Esophagus (tissue), 2 donors: Measurements from ENCODE around the gene PLOD1. TPM values are rescaled to one million over a fixed set of nuclear protein-coding genes. Genes with fewer than 3 reads are reported as not detected.
"Not testable (repeated sequence)": the region's sequence is repeated elsewhere in the genome, so short reads cannot be mapped to it uniquely, and the experiment has no call there.

Experiments
- H3K27ac ChIP-seq, 2 donors: one replicate each; pipeline ENCODE4 v1.5.1; 2013; ENCODE audit warnings: low read depth in 2 of 2, mild to moderate bottlenecking in 2 of 2, inconsistent platforms in 1 of 2, low read length in 1 of 2, moderate library complexity in 1 of 2
- H3K27me3 ChIP-seq, 2 donors: one replicate each; pipeline ENCODE4 v1.6.1; 2013; ENCODE audit warnings: low read length in 2 of 2, control low read depth in 1 of 2, mild to moderate bottlenecking in 1 of 2; ENCODE audit not compliant: insufficient read depth in 2 of 2, control insufficient read depth in 1 of 2
- H3K36me3 ChIP-seq, 2 donors: one replicate each; pipeline ENCODE4 v1.6.1; 2013; ENCODE audit warnings: low read length in 1 of 2; ENCODE audit not compliant: control insufficient read depth in 2 of 2, insufficient read depth in 2 of 2
- H3K4me1 ChIP-seq, 2 donors: one replicate each; pipeline ENCODE4 v1.6.1; 2013; ENCODE audit warnings: low read length in 1 of 2; ENCODE audit not compliant: control insufficient read depth in 2 of 2, insufficient read depth in 2 of 2
- H3K4me3 ChIP-seq, 2 donors: one replicate each; pipeline ENCODE4 v1.5.1; 2013; ENCODE audit warnings: low read length in 2 of 2, mild to moderate bottlenecking in 2 of 2, low read depth in 1 of 2, moderate library complexity in 1 of 2
- H3K9me3 ChIP-seq, 2 donors: one replicate each; pipeline ENCODE4 v1.6.1; 2013; ENCODE audit warnings: mild to moderate bottlenecking in 2 of 2, low read depth in 1 of 2, low read length in 1 of 2, moderate library complexity in 1 of 2; ENCODE audit not compliant: control insufficient read depth in 2 of 2, insufficient read depth in 1 of 2
- WGBS, 2 donors: extraction: QIAGEN DNeasy Blood & Tissue Kit; methylation state at CpG; one replicate each; pipeline ENCODE4 v1.1.7; 2013; 5-methylcytosine and 5-hydroxymethylcytosine counted together
- polyA plus RNA-seq, 2 donors: library from polyadenylated mRNA; stranded (reverse); fragments of 200-250 nt; gene quantifications; one replicate each; pipeline ENCODE4 v1.2.3, GENCODE V29; 2013
- donor health status: healthy with polysubstance abuse.
- donor health status: Bipolar disorder and iron deficiency.

The PLOD1 gene
- polyA plus RNA-seq, 2 donors, result 17.1 to 18.2 TPM

DNA sequence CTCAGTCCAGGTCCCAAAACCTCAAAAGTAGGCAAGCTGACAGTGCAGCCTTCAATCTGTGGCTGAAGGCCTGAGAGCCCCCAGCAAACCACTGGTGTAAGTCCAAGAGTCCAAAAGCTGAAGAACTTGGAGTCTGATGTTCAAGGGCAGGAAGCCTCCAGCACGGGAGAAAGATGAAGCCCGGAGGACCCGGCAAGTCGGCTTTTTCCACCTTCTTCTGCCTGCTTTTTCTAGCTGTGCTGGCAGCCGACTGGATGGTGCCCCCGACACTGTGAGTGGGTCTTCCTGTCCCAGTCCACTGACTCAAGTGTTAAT, 23.6 kb upstream of the PLOD1 start:
- H3K27ac ChIP-seq, H3K4me3 ChIP-seq, H3K9me3 ChIP-seq, H3K27me3 ChIP-seq, H3K36me3 ChIP-seq, H3K4me1 ChIP-seq: not testable (repeated sequence)
- 73 to 78% methylated on average over 6 of the region's 6 CpGs for WGBS, 2 donors

- 88 to 90% methylated on average over 7 of the region's 7 CpGs for WGBS, 2 donors
- H3K27me3 ChIP-seq, result no peaks in the 10 kb centered on the region
- no peak overlapping the region for H3K4me3 ChIP-seq
- no peak overlapping the region for H3K27ac ChIP-seq
- no peaks in the 10 kb centered on the region for H3K36me3 ChIP-seq
- no peaks in the 10 kb centered on the region for H3K9me3 ChIP-seq
- no peaks in the 10 kb centered on the region for H3K4me1 ChIP-seq
These were observed 22.5 kb upstream of the PLOD1 start for GRCh38 chr1:11912000-11912399.

DNA sequence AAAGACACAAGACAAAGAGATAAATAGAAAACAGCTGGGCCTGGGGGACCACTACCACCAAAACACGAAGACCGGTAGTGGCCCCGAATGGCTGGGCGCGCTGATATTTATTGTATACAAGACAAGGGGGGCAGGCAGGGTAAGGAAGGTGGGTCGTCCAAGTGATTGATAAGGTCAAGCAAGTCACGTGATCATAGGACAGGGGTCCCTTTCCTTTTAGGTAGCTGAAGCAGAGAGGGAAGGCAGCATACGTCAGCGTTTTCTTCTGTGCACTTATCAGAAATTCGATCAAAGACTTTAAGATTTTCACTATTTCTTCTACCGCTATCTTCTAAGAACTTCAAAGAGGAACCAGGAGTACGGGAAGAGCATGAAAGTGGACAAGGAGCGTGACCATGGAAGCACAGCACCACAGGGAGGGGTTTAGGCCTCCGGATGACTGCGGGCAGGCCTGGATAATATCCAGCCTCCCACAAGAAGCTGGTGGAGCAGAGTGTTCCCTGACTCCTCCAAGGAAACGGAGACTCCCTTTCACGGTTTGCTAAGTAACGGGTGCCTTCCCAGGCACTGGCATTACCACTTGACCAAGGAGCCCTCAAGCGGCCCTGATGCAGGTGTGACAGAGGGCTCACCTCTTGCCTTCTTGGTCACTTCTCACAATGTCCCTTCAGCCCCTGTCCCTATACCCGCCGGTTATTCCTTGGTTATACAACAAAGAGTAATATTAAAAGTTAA, 21.9 kb upstream of the PLOD1 start:
- WGBS, 2 donors, result 77 to 78% methylated on average over 21 of the region's 21 CpGs
- H3K27ac ChIP-seq, result not testable (repeated sequence)

GRCh38 chr1:11913291-11913690, 21.2 kb upstream of the PLOD1 start:
- H3K27me3 ChIP-seq, result no peaks in the 10 kb centered on the region
- no peak overlapping the region for H3K4me3 ChIP-seq
- 39 to 44% methylated on average over 11 of the region's 11 CpGs for WGBS, 2 donors
- H3K36me3 ChIP-seq, result peaks cover 0 to 2% of the 10 kb centered on the region in 2 donors
- no peaks in the 10 kb centered on the region for H3K4me1 ChIP-seq
- H3K27ac ChIP-seq, result no peak overlapping the region
- H3K9me3 ChIP-seq, result no peaks in the 10 kb centered on the region

More for the DNA sequence above, 21.9 kb upstream of the PLOD1 start:
- not testable (repeated sequence) for H3K4me1 ChIP-seq, H3K27me3 ChIP-seq, H3K9me3 ChIP-seq, H3K4me3 ChIP-seq, H3K36me3 ChIP-seq

GRCh38 chr1:11914024-11914423, 20.5 kb upstream of the PLOD1 start:
- H3K9me3 ChIP-seq, result no peaks in the 10 kb centered on the region
- H3K4me3 ChIP-seq, result no peak overlapping the region
- peaks cover 1 to 4% of the 10 kb centered on the region in 2 donors for H3K4me1 ChIP-seq
- H3K36me3 ChIP-seq, result peaks cover 0 to 2% of the 10 kb centered on the region in 2 donors
- H3K27ac ChIP-seq, result no peak overlapping the region
- no peaks in the 10 kb centered on the region for H3K27me3 ChIP-seq
- 86 to 88% methylated on average over 1 of the region's 1 CpG for WGBS, 2 donors

DNA sequence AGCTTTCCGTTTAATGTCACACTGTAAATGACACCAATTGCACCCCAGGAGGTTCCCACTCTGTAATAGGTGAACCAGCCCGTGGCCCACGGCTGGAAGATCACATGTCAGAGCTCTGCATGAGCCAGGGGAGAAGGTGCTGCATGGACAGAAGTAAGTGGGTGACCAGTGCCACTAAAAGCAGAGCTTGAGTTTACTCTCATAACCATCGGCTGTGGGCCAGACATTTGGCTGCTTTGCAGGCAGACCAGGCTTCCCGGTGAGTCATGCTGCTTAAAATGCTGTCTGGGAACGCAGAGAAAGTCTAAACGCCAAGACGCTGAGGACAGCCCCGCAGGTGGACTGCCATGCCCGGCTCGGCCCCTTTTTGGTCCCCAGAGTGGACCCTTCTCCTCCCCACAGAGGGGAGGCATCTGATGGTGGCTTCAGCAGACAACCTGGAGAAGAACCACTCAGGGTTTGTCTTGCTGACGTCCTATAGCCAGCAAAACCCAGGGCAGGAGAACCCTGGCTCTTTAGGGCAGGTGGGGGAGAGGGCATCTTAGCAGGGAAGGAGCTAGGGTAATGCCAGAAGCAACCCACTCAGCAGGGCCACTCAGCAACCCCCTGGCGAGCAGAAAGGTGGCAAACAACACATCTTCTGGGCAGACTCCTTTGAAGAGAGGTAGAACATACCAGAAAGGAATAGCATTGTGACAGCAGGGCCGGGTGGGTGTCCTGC, 15.6 kb upstream of the PLOD1 start:
- Histone ChIP-seq H3K27me3 (no peaks in the 10 kb centered on the region), H3K27ac (peak overlapping the region in 1 of 2 donors; percentile 30), H3K4me3 (no peak overlapping the region), H3K4me1 (peaks cover 6 to 11% of the 10 kb centered on the region in 2 donors), H3K36me3 (peaks cover 0 to 28% of the 10 kb centered on the region in 2 donors), H3K9me3 (no peaks in the 10 kb centered on the region)
- WGBS, 2 donors, result 42 to 53% methylated on average over 14 of the region's 14 CpGs

DNA sequence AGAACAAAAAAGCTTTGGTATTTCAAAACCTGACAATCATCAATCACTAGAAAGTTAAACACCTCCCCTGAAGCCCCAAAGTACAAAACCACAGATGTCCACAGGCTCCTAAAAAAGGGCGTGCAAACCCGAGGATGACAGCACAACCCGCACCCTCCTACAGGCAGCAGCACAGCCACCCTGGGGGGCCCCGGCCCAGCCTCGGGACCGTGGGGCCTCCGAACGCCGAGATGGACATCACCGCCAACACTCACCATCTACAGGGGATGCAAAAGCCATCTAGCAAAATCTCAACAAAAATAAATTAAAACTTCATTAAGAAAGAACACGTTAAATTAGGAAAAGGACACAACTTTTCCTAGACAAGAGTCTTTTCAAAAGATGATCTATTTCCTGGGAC, 14.9 kb upstream of the PLOD1 start:
- WGBS, 2 donors, result 80 to 81% methylated on average over 11 of the region's 11 CpGs
- Histone ChIP-seq H3K27ac (no peak overlapping the region), H3K4me1 (peaks cover 6 to 15% of the 10 kb centered on the region in 2 donors), H3K27me3 (no peaks in the 10 kb centered on the region), H3K9me3 (no peaks in the 10 kb centered on the region), H3K36me3 (peaks cover 0 to 28% of the 10 kb centered on the region in 2 donors), H3K4me3 (no peak overlapping the region)

DNA sequence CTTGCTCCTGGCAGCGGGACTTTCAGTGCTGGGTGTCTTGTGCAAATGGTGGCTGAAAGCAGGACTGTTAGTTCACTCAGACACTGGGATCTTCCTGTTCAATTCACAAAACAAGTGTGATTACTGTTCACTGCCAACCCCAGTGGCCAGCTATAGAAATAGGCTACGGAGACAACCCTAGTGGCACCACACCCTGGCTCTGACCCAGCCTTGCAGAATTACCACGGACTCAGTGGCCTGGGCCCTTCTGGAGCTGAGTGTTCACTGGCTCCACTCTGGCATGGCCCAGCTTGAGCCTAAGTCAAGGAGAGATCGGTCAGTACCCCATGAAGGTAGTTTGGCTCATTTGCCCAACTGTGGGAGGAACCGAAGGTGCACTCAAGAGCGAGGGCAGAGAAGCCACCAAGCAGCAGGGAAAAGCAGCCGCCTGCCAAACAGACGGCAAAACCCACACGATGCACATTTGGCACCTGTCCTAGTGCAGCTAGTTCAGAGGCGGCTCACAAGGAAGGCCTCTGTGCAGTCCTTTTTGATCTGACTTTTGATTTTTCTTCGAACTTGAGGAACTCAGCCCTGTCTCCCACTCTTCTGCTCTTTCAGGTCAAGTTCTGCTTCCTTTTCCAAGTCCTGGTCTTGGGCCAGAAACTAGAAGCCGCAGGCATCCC, 14.1 kb upstream of the PLOD1 start:
- peaks cover 0 to 28% of the 10 kb centered on the region in 2 donors for H3K36me3 ChIP-seq
- peaks cover 6 to 20% of the 10 kb centered on the region in 2 donors for H3K4me1 ChIP-seq
- H3K9me3 ChIP-seq, result no peaks in the 10 kb centered on the region
- WGBS, 2 donors, result 51 to 53% methylated on average over 11 to 12 of the region's 12 CpGs
- H3K27ac ChIP-seq, result peak overlapping the region in 1 of 2 donors; percentile 36
- H3K4me3 ChIP-seq, result no peak overlapping the region
- H3K27me3 ChIP-seq, result no peaks in the 10 kb centered on the region

DNA sequence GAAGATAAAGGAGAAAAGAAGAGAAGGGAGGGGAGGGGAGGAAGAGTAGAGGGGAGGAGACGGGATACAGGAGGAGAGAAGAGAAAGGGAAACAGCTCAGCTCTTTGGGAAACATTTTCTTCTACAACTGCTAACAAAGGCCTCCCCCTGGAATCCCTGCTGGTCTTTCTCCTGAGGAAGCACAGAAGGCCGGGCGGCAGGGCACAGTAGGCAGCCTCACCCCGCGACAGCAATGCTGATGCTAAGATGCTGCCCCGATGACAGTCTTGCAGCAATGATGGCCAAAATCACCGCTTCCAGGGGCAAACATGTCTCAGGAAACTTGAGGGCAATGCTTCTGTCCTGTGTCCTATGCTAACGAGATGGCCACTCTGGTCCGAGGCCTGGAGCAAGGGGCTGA, 13.5 kb upstream of the PLOD1 start:
- Histone ChIP-seq H3K36me3 (peaks cover 0 to 28% of the 10 kb centered on the region in 2 donors), H3K27ac (no peak overlapping the region), H3K4me3 (no peak overlapping the region)

More for the DNA sequence above, 13.5 kb upstream of the PLOD1 start:
- Histone ChIP-seq H3K4me1 (peaks cover 6 to 20% of the 10 kb centered on the region in 2 donors), H3K27me3 (no peaks in the 10 kb centered on the region), H3K9me3 (no peaks in the 10 kb centered on the region)
- 83 to 87% methylated on average over 9 of the region's 9 CpGs for WGBS, 2 donors
